NCI-H460 (cell line): ENCODE data around the gene SHF. TPM values are rescaled to one million over a fixed set of nuclear protein-coding genes. Genes with fewer than 3 reads are reported as not detected.
A peak's percentile ranks its signal among the peaks of the same experiment; 100 is the strongest.
"Not testable (repeated sequence)": the region's sequence is repeated elsewhere in the genome, so short reads cannot be mapped to it uniquely, and the experiment has no call there.

Experiments used
- DNase-seq: peaks from one replicate; pipeline ENCODE4 v3.0.0-alpha.2; 2016; ENCODE audit warnings: low read depth; ENCODE audit errors: extremely low read depth
- polyA plus RNA-seq: library from polyadenylated mRNA; depleted of rRNA; stranded (reverse); fragments of >200 nt; gene quantifications from 2 replicates; pipeline ENCODE4 v1.2.3, GENCODE V29; 2014; cell fraction: nucleus; rRNA removed
- total RNA-seq: library from RNA; depleted of rRNA; stranded (reverse); fragments of >200 nt; shearing (Covaris generic); gene quantifications from 2 replicates; pipeline ENCODE4 v1.2.3, GENCODE V29; 2014; rRNA removed

SHF gene
- total RNA-seq: 1.4 and 3.1 TPM in 2 replicates
- polyA plus RNA-seq: 0.25 and 3.8 TPM in 2 replicates

- no peak for DNase-seq
Measured at GRCh38 chr15:45187894-45188830, at the start of gene SHF. SHF (minus strand) TSS chr15:45187966; CDS start chr15:45187951, 15 bp downstream.

DNA sequence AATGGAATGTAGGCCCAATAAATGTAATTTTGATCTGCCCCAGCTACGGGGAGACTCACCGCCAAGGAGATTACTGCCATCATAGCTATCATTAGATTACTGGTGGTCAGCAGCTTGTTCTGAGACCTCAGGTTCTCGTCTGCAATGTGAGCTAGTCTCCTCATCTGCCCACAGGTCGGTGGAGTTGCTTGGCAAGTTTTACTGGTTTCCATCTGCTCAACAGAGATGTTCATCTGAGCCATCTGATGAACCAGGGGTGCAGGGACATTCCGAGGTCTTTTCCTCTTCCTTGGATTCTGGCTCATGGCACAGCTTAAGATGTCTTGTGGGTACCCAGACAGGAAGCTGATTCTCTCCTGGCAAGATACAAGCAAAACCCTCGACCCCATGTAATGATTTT, 49.0 kb upstream of the SHF start:
- DNase-seq: not testable (repeated sequence)

DNA sequence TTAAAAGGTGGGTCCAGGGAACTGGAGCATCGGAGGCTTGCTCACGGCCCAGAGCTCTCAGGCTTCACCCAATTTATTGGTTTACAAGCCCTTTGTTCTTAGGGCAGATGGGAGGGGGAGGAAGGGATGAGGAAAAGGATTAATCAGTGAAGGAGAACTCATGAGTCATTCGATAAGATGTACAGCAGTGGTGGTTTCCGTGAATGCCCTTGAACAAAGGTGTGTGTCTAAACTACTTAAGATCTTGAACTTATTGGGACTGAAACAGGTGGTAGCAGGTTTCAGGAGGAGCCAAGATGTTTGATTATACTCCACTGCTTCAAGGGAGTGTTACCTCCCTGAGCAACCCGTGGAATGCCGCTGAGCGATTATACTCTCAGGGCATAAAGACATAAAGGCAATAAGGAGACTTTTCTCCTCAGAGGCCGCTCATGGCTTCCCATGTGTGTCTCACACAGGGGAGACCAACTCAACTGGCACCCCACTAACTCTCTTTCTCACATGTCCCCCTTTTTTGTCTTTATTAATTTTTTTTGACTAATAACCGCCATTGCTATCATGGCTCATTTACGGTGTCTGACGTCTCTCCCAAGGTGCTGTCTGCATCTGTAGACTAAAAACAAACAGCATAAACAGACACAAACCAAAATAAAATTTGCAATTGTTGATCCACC, 46.9 kb upstream of the SHF start:
- no peak for DNase-seq

DNA sequence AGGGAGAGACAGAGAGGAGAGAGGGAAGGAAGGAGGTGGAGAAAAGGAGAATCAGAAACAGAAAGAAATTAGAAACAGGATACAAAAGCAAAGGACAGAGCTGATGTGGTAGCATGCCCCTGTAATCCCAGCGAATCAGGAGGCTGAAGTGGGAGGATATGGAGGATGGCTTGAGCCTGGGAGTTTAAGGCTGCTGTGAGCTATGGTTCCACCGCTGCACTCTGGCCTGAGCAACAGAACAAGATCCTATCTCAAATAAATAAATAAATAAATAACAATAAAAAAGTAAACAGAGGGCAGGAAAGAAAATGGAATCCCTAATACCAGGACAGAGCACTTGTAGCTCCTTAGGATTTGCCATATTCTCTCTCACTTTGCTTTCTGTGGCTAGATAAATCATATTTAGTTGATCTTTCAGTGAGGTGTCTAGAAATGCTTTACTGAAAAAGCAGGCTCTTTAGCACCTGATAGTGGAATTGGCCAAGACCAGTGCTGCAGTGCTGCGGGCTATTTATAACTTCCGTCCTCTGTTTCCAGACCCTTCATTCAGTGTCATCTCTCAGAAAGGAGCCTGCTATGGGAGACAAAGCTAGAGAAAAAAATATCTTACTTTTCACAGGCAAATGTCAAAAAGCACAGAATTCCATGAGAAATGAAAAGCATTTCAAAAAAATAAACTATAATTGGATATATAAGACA, 44.2 kb upstream of the SHF start:
- no peak for DNase-seq

- DNase-seq: no peak
Measured at GRCh38 chr15:45231132-45231531, 43.4 kb upstream of the SHF start.

DNA sequence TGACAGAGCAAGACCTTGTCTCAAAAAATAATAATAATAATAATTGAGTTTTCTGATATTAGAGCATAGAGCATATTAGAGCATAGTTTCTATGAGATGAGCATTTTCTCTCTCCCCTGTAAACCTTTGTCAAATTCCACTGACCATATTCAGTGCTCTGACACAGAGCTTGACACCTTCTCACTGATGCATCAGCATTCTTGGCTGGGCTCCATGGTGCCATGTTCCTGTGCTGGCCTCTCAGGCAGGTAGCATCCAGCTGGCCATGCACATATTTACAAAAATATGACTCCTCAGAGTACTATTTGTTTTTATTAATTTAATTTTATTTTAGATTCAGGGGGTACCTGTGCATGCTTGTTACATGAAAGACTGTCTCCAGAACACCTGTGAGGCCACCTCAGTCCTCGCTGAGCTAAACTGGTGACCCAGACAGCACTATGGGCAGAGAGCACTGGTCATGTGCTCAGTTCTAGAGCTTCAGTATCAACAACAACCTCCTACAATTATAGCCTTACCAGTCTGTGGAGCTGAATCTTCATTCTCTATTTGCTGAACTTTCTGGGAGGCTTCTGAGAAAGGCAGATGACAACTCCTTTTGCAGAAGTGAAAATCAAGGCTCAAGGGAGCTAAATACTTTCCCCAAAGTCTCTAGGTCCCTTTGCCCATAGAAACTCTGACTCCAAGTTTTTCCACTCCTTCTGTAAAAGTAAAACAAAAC, 42.6 kb upstream of the SHF start:
- DNase-seq: no peak

DNA sequence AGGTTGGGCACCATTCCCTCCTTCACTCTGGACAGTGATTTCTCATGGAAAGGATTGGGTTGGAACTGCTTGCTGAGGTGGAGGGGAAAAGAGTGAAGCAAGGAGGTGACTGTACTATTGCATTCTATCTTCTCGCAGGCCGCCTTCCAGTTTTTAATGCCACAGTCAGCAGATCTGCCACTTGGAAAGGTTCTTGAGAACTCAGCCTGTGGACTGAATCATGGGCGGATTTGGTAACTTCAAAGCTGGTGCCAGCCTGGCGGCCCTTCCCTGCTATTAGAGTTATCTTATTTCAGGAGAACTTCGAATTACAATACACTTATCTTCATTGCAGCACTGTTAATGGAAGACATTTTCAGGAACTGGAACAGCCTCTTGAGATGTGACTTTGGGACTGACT, 41.2 kb upstream of the SHF start:
- no peak for DNase-seq

GRCh38 chr15:45225506-45226273, 37.9 kb upstream of the SHF start:
- DNase-seq: no peak

- DNase-seq: no peak
Measured at GRCh38 chr15:45224621-45225217, 37.0 kb upstream of the SHF start.

GRCh38 chr15:45221967-45222366, 34.2 kb upstream of the SHF start:
- no peak for DNase-seq

DNA sequence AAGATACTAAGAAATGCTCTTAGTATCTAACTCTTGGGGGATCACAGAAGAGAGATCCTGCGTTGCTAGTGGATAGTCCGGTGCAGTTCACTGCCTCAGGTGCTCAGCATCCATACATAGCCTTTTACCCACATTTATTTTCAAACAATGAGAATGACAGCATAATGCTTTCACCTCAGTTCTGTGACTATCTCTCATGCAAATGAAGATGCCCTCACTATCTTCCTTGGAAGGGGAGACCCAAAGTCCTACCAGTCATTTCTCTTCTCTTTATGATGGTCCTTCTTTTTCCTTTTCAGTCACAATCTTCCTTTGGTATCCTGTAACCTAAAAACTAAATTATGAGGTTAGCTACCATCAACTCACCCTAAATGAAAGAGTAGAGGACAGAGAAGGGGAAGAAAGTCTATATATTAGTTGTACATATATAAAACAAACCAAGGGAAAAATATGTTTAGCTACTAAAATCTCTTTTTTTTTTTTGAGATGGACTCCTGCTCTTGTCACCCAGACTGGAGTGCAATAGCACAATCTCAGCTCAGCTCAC, 33.4 kb upstream of the SHF start:
- no peak for DNase-seq

DNA sequence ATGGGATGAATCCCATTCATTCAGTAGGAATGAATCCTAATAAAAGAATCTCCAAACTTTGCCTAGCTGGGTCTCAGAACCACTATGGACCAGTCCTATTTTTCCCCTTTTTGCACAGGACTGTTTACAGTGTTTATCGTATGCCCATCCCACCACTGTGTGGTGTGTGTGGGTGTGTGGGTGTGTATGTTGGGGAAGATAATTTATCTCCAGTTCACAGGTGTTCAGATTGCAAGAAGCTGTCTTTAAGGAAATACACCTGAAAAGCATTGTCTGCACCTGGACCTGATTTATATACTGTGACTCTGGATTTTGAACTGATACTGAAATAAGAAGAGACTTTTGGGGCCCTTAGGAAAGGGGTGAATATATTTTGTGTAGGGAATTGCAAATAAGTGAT, 24.7 kb upstream of the SHF start:
- DNase-seq: no peak

DNA sequence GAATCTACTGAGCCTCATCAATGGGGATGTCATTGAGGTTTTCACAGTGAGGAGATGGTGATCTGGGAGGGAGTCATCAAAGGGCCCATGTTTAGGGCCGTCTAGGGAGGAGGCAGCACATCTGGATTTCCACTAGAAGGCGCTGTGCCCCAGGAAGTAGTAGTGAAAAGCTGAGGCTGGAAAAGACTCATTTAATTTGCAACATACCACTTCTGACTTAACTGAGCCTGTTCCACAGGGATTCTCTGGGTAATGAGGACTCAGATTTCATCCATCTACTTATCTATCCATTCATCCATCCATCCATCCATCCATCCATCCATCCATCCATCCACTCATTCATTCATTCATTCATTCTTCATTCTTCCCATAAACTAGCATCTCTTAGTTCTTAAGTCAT, 17.4 kb upstream of the SHF start:
- DNase-seq: peak; percentile 58

- DNase-seq: no peak
Measured at GRCh38 chr15:45203182-45203581, 15.4 kb upstream of the SHF start.

- no peak for DNase-seq
Measured at GRCh38 chr15:45201869-45202268, 14.1 kb upstream of the SHF start.

DNA sequence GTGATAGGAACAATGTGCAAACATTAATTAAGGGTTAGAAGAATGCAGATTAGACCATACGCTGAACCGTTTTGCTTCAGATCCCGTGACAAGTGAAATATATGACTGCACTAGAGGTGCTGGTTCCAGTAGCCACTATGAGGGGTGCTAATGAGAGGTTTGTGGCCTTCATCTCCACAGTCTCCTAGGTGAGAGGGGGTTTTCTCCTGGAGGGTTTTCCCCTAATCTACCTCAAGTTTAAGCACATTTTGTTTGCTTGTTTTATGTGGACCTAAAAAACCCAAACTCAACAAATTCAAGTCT, 13.7 kb upstream of the SHF start:
- no peak for DNase-seq

- peak; percentile 83 for DNase-seq
Measured at GRCh38 chr15:45200799-45201556, 13.2 kb upstream of the SHF start.

DNA sequence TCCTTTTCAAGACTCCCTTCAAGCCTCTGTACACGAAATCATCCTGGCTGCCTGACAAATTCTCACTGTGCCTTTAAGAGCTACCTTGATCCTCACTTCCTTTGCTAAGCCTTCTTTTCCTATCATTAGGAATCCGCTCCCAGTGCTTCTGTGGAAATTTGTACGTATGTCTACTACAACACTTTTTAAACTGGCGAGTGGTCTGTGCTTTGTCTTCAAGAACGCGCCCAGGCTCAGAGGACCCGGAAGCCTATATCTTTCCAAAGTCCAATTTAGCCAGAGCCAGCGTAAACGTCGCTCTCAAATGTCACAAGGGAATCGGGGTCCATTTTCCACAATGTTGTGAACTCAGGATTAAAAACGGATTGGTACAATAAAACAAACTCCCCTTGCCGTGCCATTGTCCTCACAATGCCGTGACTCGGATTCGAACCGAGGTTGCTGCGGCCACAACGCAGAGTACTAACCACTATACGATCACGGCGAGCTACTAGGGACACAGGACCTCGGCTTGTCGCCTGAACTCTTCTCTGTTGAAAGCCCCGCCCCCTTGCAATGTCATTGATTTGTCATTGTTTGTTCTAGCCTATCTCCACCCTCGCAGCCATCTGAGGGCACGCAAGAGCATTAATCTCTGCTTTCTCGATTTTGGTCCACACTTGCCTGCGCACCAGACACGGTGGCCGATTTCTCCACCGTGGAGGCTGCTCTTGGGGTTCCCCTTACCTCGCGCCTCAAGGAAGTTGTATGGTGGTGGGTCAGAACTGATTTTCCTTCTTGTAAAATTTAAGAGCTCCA, 12.4 kb upstream of the SHF start:
- DNase-seq: peak; percentile 92
